ENCODE data around the gene MFAP4. TPM values are rescaled to one million over a fixed set of nuclear protein-coding genes. Genes with fewer than 3 reads are reported as not detected.

Gene MFAP4
- total RNA-seq, 1 donor from 2014 or later = 307 TPM

DNA sequence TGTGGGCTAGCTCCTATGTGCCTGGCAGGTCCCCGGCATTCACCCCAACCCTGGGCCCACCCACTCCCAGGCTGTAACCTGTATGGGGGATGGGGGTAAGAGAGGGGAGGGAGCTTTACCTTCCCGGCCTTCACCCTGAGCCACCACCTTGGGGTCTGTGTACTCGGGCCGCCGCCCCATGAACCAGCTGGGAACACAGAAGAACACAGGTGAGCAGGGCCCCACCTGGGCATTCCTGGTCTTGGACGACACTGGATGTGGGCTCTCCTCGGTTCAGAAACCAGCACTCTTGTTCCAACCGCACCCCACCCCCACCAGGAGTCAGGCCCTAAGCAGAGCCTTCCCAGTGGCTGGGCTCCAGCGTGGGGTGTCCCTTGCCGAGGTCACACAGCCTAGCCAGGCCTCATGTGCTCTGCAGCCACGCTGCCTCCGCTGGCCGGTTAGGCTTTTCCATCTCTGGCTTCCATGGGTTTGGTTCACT, 43.3 kb downstream of the MFAP4 start:
- Mint-ChIP-seq H3K36me3 (ENCODE audit: low read depth) (no peaks in the 10 kb centered on the region), H3K27me3 (ENCODE audit: low read depth) (no peaks in the 10 kb centered on the region), H3K9me3 (ENCODE audit: low read depth) (no peaks in the 10 kb centered on the region), H3K27ac (ENCODE audit: unreplicated experiment) (no peak overlapping the region), H3K4me1 (ENCODE audit: low read depth) (peaks cover 50% of the 10 kb centered on the region), H3K4me3 (ENCODE audit: unreplicated experiment) (no peak overlapping the region)
- TF ChIP-seq, protein P1, sequence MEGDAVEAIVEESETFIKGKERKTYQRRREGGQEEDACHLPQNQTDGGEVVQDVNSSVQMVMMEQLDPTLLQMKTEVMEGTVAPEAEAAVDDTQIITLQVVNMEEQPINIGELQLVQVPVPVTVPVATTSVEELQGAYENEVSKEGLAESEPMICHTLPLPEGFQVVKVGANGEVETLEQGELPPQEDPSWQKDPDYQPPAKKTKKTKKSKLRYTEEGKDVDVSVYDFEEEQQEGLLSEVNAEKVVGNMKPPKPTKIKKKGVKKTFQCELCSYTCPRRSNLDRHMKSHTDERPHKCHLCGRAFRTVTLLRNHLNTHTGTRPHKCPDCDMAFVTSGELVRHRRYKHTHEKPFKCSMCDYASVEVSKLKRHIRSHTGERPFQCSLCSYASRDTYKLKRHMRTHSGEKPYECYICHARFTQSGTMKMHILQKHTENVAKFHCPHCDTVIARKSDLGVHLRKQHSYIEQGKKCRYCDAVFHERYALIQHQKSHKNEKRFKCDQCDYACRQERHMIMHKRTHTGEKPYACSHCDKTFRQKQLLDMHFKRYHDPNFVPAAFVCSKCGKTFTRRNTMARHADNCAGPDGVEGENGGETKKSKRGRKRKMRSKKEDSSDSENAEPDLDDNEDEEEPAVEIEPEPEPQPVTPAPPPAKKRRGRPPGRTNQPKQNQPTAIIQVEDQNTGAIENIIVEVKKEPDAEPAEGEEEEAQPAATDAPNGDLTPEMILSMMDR (IDR thresholded peaks at IDR 0.05) = peak; percentile 18
- DNase-seq (ENCODE audit: low spot score) = peak; percentile 82

DNA sequence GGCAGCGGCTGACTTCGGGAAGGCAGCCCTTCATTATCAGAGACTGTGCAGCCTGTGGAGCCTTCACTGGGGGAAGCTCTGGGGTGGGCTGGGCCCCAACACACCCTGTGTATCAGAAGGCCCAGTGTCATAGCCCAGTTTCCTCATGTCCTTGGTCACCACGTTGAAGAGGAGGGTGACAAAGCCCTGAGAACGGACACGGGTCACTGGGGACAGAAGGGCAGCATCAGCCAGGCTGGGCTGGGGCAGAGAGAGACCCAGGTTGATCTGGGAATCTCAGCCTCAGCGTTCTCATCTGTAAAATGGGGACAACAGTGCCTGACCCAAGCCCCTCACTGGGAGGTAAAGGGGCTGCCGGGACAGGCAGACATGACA, 43.7 kb downstream of the MFAP4 start:
- peak; percentile 51 for DNase-seq (ENCODE audit: low spot score)
- Mint-ChIP-seq H3K27ac (ENCODE audit: unreplicated experiment) (no peak overlapping the region), H3K27me3 (ENCODE audit: low read depth) (no peaks in the 10 kb centered on the region), H3K36me3 (ENCODE audit: low read depth) (no peaks in the 10 kb centered on the region), H3K4me3 (ENCODE audit: unreplicated experiment) (no peak overlapping the region), H3K4me1 (ENCODE audit: low read depth) (peaks cover 50% of the 10 kb centered on the region), H3K9me3 (ENCODE audit: low read depth) (no peaks in the 10 kb centered on the region)
- TF ChIP-seq, protein P1 (IDR thresholded peaks at IDR 0.05) = no peak

DNA sequence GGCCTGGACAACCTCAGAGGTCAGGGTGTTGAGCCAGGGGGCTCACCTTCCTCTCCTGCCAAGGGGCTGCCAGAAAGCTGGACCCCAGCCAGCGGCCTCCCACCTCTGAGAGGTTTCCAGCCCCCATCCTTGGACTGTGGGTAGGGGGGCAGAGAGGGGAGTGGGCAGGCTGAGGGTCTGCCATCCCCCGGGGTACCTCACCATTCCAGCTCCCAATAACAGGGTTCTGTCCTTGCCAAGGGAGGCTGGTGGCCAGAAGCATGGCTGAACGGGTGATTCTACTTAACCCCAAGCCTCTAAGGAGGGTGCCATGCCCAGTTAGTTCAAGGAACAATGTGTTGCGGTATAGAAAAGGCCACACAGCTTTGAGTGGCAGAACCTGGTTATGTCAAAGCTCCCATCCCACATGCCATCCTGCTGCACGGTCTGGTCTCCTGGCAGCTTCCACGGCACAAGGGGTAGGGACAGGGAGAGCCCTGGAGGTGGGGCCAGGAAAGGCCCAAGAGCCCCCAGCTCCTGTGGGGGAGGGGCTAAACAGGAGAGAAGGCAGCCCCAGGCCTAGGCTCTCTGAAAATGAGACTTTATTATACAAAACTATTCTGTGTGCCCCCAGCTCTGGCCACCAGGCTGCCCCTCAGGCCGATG, 44.3 kb downstream of the MFAP4 start:
- peak; percentile 48 for DNase-seq (ENCODE audit: low spot score)
- H3K36me3 Mint-ChIP-seq (ENCODE audit: low read depth) = no peaks in the 10 kb centered on the region
- no peaks in the 10 kb centered on the region for H3K27me3 Mint-ChIP-seq (ENCODE audit: low read depth)
- TF ChIP-seq, protein P1 (IDR thresholded peaks at IDR 0.05) = no peak
- H3K4me1 Mint-ChIP-seq (ENCODE audit: low read depth) = peaks cover 46% of the 10 kb centered on the region
- H3K9me3 Mint-ChIP-seq (ENCODE audit: low read depth) = no peaks in the 10 kb centered on the region
- H3K4me3 Mint-ChIP-seq (ENCODE audit: unreplicated experiment) = no peak overlapping the region
- no peak overlapping the region for H3K27ac Mint-ChIP-seq (ENCODE audit: unreplicated experiment)

DNA sequence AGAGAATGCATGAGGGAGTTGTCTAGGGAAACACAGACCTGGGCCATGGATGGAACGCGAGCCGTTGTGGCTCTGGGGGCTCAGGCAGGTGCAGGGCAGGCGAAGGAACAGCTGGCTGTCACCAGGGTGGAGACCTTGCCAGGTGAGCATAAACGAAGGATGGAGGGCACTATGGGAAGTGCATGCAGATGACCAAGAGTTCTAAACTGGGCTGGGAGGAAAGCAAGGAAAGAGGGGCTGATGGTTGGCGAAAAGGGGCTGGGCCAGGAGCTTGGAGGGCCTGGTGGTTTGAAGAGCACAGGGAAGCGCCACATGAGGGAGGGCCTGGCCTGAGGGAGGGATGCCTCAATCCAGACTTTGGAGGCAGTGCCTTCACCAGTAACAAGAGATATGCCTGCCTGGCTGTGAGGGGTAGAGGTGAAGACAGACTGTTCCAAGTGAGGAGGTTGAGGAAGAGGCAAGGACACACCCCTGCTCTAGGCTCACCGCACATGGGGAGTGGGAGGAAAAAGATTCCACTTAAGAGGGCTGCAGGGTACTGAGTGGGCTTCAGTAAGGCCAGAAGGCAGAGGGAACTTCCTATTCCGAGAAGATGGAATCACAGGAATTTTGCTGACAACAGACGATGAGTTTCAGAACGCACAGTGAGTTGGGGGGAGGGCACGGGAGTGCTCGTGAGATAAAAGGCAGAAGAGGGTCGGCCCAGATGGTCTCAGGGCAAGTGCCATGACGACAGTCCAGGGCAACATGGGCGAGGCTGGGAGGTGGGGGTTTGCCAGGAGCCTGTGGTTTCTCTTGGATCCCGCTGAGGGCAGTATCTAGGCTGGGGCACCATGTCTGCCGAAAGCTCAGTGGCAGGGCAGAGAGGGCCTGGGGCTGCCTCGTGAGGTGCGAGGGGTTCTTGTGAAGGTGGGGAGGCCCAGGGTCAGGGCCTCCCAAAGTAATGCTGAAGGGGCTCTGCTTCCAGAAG, 45.1 kb downstream of the MFAP4 start:
- Mint-ChIP-seq H3K27ac (ENCODE audit: unreplicated experiment) (peak overlapping the region; percentile 58), H3K9me3 (ENCODE audit: low read depth) (no peaks in the 10 kb centered on the region), H3K4me3 (ENCODE audit: unreplicated experiment) (no peak overlapping the region), H3K36me3 (ENCODE audit: low read depth) (no peaks in the 10 kb centered on the region), H3K27me3 (ENCODE audit: low read depth) (no peaks in the 10 kb centered on the region), H3K4me1 (ENCODE audit: low read depth) (peaks cover 44% of the 10 kb centered on the region)
- DNase-seq (ENCODE audit: low spot score) = peak; percentile 60
- TF ChIP-seq, protein P1 (IDR thresholded peaks at IDR 0.05) = no peak

DNA sequence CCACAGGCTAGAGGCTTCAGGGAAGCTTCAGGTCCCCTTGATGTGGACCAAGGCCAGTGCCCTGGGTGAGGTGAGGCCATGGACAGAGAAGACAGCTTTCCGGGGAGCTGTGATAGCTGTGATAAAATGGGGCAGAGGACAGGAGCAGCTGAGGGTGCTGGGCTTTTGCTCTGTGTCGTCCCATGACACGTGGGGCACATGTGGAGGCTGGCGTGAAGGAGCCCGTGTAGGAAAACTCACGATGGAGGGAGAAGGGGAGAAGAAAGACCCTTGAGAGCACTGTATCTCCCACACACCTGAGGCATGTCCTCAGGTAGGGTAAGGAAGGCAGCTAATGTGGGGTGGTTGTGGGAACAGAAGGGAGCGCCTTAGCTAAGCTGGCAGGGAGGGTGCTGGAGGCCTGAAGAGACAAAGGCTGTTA, 45.8 kb downstream of the MFAP4 start:
- H3K9me3 Mint-ChIP-seq (ENCODE audit: low read depth) = no peaks in the 10 kb centered on the region
- peaks cover 38% of the 10 kb centered on the region for H3K4me1 Mint-ChIP-seq (ENCODE audit: low read depth)
- TF ChIP-seq, protein P1 (IDR thresholded peaks at IDR 0.05) = no peak
- peak; percentile 53 for DNase-seq (ENCODE audit: low spot score)
- no peak overlapping the region for H3K4me3 Mint-ChIP-seq (ENCODE audit: unreplicated experiment)
- no peaks in the 10 kb centered on the region for H3K27me3 Mint-ChIP-seq (ENCODE audit: low read depth)
- peak overlapping the region; percentile 3 for H3K27ac Mint-ChIP-seq (ENCODE audit: unreplicated experiment)
- no peaks in the 10 kb centered on the region for H3K36me3 Mint-ChIP-seq (ENCODE audit: low read depth)
